ENCODE results near the gene CACNA1F. TPM values are rescaled to one million over a fixed set of nuclear protein-coding genes. Genes with fewer than 3 reads are reported as not detected.

Gene CACNA1F
- total and polyA plus RNA-seq, 9 of the 15 experiments (the other 6 are each of a cell fraction or from before 2014, with no cell fraction given) = under 0.01 to 0.41 (median 0.03) TPM; not detected in 3

- 100% methylated on average over 1 of the region's 2 CpGs for WGBS (ENCODE audit: insufficient coverage, low coverage, missing lambda C conversion rate)
- Histone ChIP-seq H3K27me3 (ENCODE audit: control insufficient read depth in 2 of 2, insufficient read depth in 2 of 2, low read length in 2 of 2) (no peaks in the 10 kb centered on the region), H4K20me1 (replicated peaks; ENCODE audit: control insufficient read depth, insufficient read depth, low read length) (peaks cover 9% of the 10 kb centered on the region), H3K36me3 (ENCODE audit: control insufficient read depth, insufficient read depth, low read length) (peaks cover 86% of the 10 kb centered on the region; the same call in 2 of the 3 replicates), H3K9me1 (ENCODE audit: control insufficient read depth, insufficient read depth, low read length) (peaks cover 3% of the 10 kb centered on the region), H3K79me2 (ENCODE audit: control insufficient read depth, insufficient read depth, low read length) (peaks cover 19% of the 10 kb centered on the region), H3K9ac (ENCODE audit: insufficient read depth in 1 of 2, low read depth in 2 of 2, low read length in 2 of 2) (no peak overlapping the region), H2AFZ (ENCODE audit: low read depth, low read length) (no peak overlapping the region), H3K4me2 (ENCODE audit: insufficient read depth, low read length) (no peak overlapping the region), H3K4me3 (no peak overlapping the region), H3K9me3 (replicated peaks; ENCODE audit: control insufficient read depth, insufficient read depth, low read depth, low read length) (no peaks in the 10 kb centered on the region), H3K27ac (ENCODE audit: extremely low read depth, low read depth, low read length) (no peak overlapping the region), H3K4me1 (replicated peaks in 1 of 2; ENCODE audit: control insufficient read depth in 2 of 2, insufficient read depth in 2 of 2, low read length in 2 of 2) (peaks cover 25 to 54% of the 10 kb centered on the region in 2 experiments)
- ATAC-seq (no peak), DNase-seq (ENCODE audit: extremely low read depth in 1 of 4, low spot score in 3 of 4) (no peak), FAIRE-seq (no peak)
- intact Hi-C loops (cut with micrococcal nuclease) = loop anchor here (5.0 to 10.0 kb wide), 3 partner anchors 137 to 375 kb away; partner anchors contain the start of genes HDAC6, OTUD5 and TFE3
- ChIA-PET POLR2A (no interaction called here), CTCF (ENCODE audit: low intra/inter-chr PET ratio) (no interaction called here)
- in situ Hi-C loops (cut with MboI) = no loop called here
- BruUV-seq (replicated peaks) = no TSS peak
- TF ChIP-seq SMC3 (conservative IDR thresholded peaks at IDR 0.05; ENCODE audit: insufficient read depth, low read depth, low read length) (no peak), CBX2 (IDR thresholded peaks at IDR 0.05; ENCODE audit: insufficient read depth, low read length, poor library complexity, severe bottlenecking) (no peak), TBL1XR1 (IDR thresholded peaks at IDR 0.05; ENCODE audit: low read length in 2 of 2) (no peak), TCF7L2 (IDR thresholded peaks at IDR 0.05; ENCODE audit: low read depth, low read length) (no peak), CCNT2 (IDR thresholded peaks at IDR 0.05; ENCODE audit: borderline replicate concordance, extremely low read depth, insufficient read length, low read depth, low read length) (no peak), PHTF2 (CRISPR knock-in tag; IDR thresholded peaks at IDR 0.05) (no peak)
Measured at GRCh38 chrX:49179358-49179757, 53.8 kb downstream of the CACNA1F start.
